Measurements from ENCODE around the gene ARHGAP44. TPM values are rescaled to one million over a fixed set of nuclear protein-coding genes. Genes with fewer than 3 reads are reported as not detected.

ARHGAP44 gene
- total and polyA plus RNA-seq, 2 donors (not counting 3 experiments of a cell fraction or from before 2014, with no cell fraction given), result 0.11 to 0.42 TPM

- H4K20me1 ChIP-seq (replicated peaks; ENCODE audit: control insufficient read depth, extremely low read depth, insufficient read depth, low read length), result no peaks in the 10 kb centered on the region
Observed at GRCh38 chr17:12936501-12936900, 147.2 kb downstream of the ARHGAP44 start.

GRCh38 chr17:12940699-12941098, 151.4 kb downstream of the ARHGAP44 start:
- H4K20me1 ChIP-seq (replicated peaks; ENCODE audit: control insufficient read depth, extremely low read depth, insufficient read depth, low read length), result no peaks in the 10 kb centered on the region
- no peak overlapping the region for H2AFZ ChIP-seq (ENCODE audit: low read depth, low read length)
- H3K36me3 ChIP-seq (ENCODE audit: control insufficient read depth in 2 of 2, extremely low read depth in 1 of 2, insufficient read depth in 2 of 2, low read length in 2 of 2), result no peaks in the 10 kb centered on the region
- FAIRE-seq (no peak), DNase-seq (ENCODE audit: low read depth, low spot score) (no peak)
- no peaks in the 10 kb centered on the region for H3K79me2 ChIP-seq (ENCODE audit: control insufficient read depth, insufficient read depth, low read length)
- H3K4me1 ChIP-seq (ENCODE audit: control insufficient read depth, extremely low read depth, insufficient read depth, low read length), result no peaks in the 10 kb centered on the region
- dilution Hi-C loops (cut with MboI; ENCODE audit: extremely low pct_ligation_motif_present, low sequenced_read_pairs) (no loop called here), intact Hi-C loops (cut with micrococcal nuclease) (no loop called here)
- H3K9ac ChIP-seq (replicated peaks; ENCODE audit: extremely low read depth, insufficient read depth, low read length), result no peak overlapping the region
- no peaks in the 10 kb centered on the region for H3K9me1 ChIP-seq (replicated peaks; ENCODE audit: control insufficient read depth, extremely low read depth, insufficient read depth, low read length)
- no peaks in the 10 kb centered on the region for H3K9me3 ChIP-seq (replicated peaks; ENCODE audit: control insufficient read depth, insufficient read depth, low read length)
- H3K4me2 ChIP-seq (ENCODE audit: insufficient read depth, low read length), result no peak overlapping the region
- no peak overlapping the region for H3K27ac ChIP-seq (ENCODE audit: insufficient read depth, low read depth, low read length)
- no TSS peak for BruUV-seq (replicated peaks)
- H3K27me3 ChIP-seq (ENCODE audit: control insufficient read depth in 2 of 2, insufficient read depth in 2 of 2, low read length in 2 of 2), result no peaks in the 10 kb centered on the region
- POLR2A ChIA-PET, result no interaction called here
- no peak overlapping the region for H3K4me3 ChIP-seq (replicated peaks in 1 of 3; ENCODE audit: insufficient read depth in 1 of 3, low read depth in 1 of 3, low read length in 3 of 3)
- CTCF ChIA-PET, result no interaction called here
- TF ChIP-seq CTCF (IDR thresholded peaks at IDR 0.05; ENCODE audit: extremely low read depth in 1 of 2, insufficient read depth in 1 of 2, low read depth in 1 of 2, low read length in 2 of 2) (no peak), FOS (IDR thresholded peaks at IDR 0.05; ENCODE audit: borderline replicate concordance, insufficient read depth, low read length) (no peak), POLR2AphosphoS5 (IDR thresholded peaks at IDR 0.05; ENCODE audit: insufficient read depth, low read depth, low read length) (no peak), GATA2 (IDR thresholded peaks at IDR 0.05; ENCODE audit: insufficient read depth, insufficient read length, low read depth, low read length) (no peak), EZH2 (IDR thresholded peaks at IDR 0.05; ENCODE audit: borderline replicate concordance, low read depth, low read length, severe bottlenecking) (no peak), JUN (IDR thresholded peaks at IDR 0.05; ENCODE audit: borderline replicate concordance, insufficient read depth, insufficient read length, low read depth) (no peak), MYC (IDR thresholded peaks at IDR 0.05; ENCODE audit: low read depth, low read length) (no peak), POLR2A (IDR thresholded peaks at IDR 0.05; ENCODE audit: low read depth, low read length) (no peak), MAX (IDR thresholded peaks at IDR 0.05; ENCODE audit: insufficient read depth, insufficient read length) (no peak)

More at GRCh38 chr17:12936501-12936900, 147.2 kb downstream of the ARHGAP44 start:
- Histone ChIP-seq H3K9me3 (replicated peaks; ENCODE audit: control insufficient read depth, insufficient read depth, low read length) (no peaks in the 10 kb centered on the region), H3K27ac (ENCODE audit: insufficient read depth, low read depth, low read length) (no peak overlapping the region), H3K4me1 (ENCODE audit: control insufficient read depth, extremely low read depth, insufficient read depth, low read length) (no peaks in the 10 kb centered on the region), H3K9ac (replicated peaks; ENCODE audit: extremely low read depth, insufficient read depth, low read length) (no peak overlapping the region), H3K4me2 (ENCODE audit: insufficient read depth, low read length) (no peak overlapping the region), H3K79me2 (ENCODE audit: control insufficient read depth, insufficient read depth, low read length) (no peaks in the 10 kb centered on the region), H2AFZ (ENCODE audit: low read depth, low read length) (no peak overlapping the region), H3K4me3 (replicated peaks in 1 of 3; ENCODE audit: insufficient read depth in 1 of 3, low read depth in 1 of 3, low read length in 3 of 3) (no peak overlapping the region), H3K9me1 (replicated peaks; ENCODE audit: control insufficient read depth, extremely low read depth, insufficient read depth, low read length) (no peaks in the 10 kb centered on the region), H3K27me3 (ENCODE audit: control insufficient read depth in 2 of 2, insufficient read depth in 2 of 2, low read length in 2 of 2) (no peaks in the 10 kb centered on the region), H3K36me3 (ENCODE audit: control insufficient read depth in 2 of 2, extremely low read depth in 1 of 2, insufficient read depth in 2 of 2, low read length in 2 of 2) (no peaks in the 10 kb centered on the region)
- CTCF ChIA-PET, result no interaction called here
- POLR2A ChIA-PET, result no interaction called here
- FAIRE-seq (no peak), DNase-seq (ENCODE audit: low read depth, low spot score) (no peak)
- TF ChIP-seq MYC (IDR thresholded peaks at IDR 0.05; ENCODE audit: low read depth, low read length), result no peak
- dilution Hi-C loops (cut with MboI; ENCODE audit: extremely low pct_ligation_motif_present, low sequenced_read_pairs) (no loop called here), intact Hi-C loops (cut with micrococcal nuclease) (no loop called here)
- BruUV-seq (replicated peaks), result no TSS peak

Measured in endothelial cell of umbilical vein (primary cell).